Measurements from ENCODE around the gene CLEC11A. TPM values are rescaled to one million over a fixed set of nuclear protein-coding genes. Genes with fewer than 3 reads are reported as not detected.
A peak's percentile ranks its signal among the peaks of the same experiment; 100 is the strongest.

Gene CLEC11A
- total RNA-seq, 6 donors from 2014 or later: 3.9 to 19.6 (median 15.9) TPM

DNA sequence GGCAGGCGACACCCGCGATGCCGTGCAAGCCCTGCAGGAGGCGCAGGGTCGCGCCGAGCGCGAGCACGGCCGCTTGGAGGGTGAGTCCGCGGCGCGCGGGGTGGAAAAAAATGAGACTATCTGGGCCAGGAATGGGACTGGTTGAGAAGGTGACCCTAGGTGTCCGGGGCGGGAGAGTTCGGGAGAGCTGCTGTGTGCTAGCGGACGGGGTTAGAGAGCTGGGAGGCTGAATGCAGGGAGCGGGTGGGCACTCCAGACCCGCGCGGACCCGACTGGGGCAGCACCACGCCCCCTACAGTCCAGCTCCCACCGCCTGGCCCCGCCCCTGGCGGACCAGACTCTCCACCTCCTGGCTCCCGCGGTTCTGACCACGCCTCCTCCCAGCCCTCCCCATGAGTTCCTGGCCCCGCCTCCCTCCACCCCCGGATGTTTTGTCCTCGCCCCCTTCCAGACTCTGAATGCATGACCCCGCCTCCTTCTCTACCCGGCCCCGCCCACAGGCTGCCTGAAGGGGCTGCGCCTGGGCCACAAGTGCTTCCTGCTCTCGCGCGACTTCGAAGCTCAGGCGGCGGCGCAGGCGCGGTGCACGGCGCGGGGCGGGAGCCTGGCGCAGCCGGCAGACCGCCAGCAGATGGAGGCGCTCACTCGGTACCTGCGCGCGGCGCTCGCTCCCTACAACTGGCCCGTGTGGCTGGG is 1.5 kb downstream of the CLEC11A start:
- WGBS, 2 donors: 3 to 4% methylated on average over 23 to 28 of the region's 65 CpGs
- H3K36me3 ChIP-seq: no peaks in the 10 kb centered on the region
- no peaks in the 10 kb centered on the region for H3K9me3 ChIP-seq
- DNase-seq (peak; percentile 98), ATAC-seq (ENCODE audit: low FRiP score in 2 of 2) (peak; percentile 96 to 97)
- TF ChIP-seq, protein P1, sequence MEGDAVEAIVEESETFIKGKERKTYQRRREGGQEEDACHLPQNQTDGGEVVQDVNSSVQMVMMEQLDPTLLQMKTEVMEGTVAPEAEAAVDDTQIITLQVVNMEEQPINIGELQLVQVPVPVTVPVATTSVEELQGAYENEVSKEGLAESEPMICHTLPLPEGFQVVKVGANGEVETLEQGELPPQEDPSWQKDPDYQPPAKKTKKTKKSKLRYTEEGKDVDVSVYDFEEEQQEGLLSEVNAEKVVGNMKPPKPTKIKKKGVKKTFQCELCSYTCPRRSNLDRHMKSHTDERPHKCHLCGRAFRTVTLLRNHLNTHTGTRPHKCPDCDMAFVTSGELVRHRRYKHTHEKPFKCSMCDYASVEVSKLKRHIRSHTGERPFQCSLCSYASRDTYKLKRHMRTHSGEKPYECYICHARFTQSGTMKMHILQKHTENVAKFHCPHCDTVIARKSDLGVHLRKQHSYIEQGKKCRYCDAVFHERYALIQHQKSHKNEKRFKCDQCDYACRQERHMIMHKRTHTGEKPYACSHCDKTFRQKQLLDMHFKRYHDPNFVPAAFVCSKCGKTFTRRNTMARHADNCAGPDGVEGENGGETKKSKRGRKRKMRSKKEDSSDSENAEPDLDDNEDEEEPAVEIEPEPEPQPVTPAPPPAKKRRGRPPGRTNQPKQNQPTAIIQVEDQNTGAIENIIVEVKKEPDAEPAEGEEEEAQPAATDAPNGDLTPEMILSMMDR (IDR thresholded peaks at IDR 0.05): peak; percentile 58 to 90 (median 80)
- TF ChIP-seq POLR2AphosphoS5 (IDR thresholded peaks at IDR 0.05) (peak; percentile 56 to 62), EP300 (IDR thresholded peaks at IDR 0.05) (peak in 1 of 4 donors; percentile 7), POLR2A (IDR thresholded peaks at IDR 0.05) (peak in 2 of 4 donors; percentile 41 to 86)
- peaks cover 12 to 28% (median 24%) of the 10 kb centered on the region in 4 donors for H3K4me1 ChIP-seq
- H3K4me3 ChIP-seq: peak overlapping the region; percentile 52 to 83 (median 61)
- peak overlapping the region; percentile 48 to 69 (median 48) for H3K27ac ChIP-seq
- peaks cover 0 to 16% (median 4%) of the 10 kb centered on the region in 4 donors for H3K27me3 ChIP-seq

DNA sequence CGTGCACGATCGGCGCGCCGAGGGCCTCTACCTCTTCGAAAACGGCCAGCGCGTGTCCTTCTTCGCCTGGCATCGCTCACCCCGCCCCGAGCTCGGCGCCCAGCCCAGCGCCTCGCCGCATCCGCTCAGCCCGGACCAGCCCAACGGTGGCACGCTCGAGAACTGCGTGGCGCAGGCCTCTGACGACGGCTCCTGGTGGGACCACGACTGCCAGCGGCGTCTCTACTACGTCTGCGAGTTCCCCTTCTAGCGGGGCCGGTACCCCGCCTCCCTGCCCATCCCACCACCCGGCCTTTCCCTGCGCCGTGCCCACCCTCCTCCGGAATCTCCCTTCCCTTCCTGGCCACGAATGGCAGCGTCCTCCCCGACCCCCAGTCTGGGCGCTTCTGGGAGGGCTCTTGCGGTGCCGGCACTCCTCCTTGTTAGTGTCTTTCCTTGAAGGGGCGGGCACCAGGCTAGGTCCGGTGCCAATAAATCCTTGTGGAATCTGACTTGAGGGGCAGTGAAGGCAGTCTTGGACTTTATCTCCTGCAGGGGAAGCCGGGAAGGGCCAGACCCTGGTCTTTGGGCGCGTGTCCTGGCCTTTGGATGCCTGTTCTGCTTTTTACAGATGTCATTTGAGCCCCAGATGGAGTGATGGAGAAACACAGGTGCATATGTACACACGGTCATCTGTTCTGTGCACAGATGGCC is 2.2 kb downstream of the CLEC11A start:
- H3K27me3 ChIP-seq: peaks cover 0 to 11% (median 4%) of the 10 kb centered on the region in 4 donors
- no peaks in the 10 kb centered on the region for H3K36me3 ChIP-seq
- H3K4me3 ChIP-seq: peak overlapping the region; percentile 52 to 83 (median 61)
- DNase-seq: no peak
- peak; percentile 1 to 59 for ATAC-seq (ENCODE audit: low FRiP score in 2 of 2)
- H3K4me1 ChIP-seq: peaks cover 12 to 28% (median 24%) of the 10 kb centered on the region in 4 donors
- WGBS, 2 donors: 9% methylated on average over 10 to 40 of the region's 52 CpGs
- no peaks in the 10 kb centered on the region for H3K9me3 ChIP-seq
- no peak for TF ChIP-seq POLR2AphosphoS5 (IDR thresholded peaks at IDR 0.05)
- no peak for TF ChIP-seq EP300 (IDR thresholded peaks at IDR 0.05)
- TF ChIP-seq POLR2A (IDR thresholded peaks at IDR 0.05): no peak
- TF ChIP-seq, protein P1 (IDR thresholded peaks at IDR 0.05): no peak
- H3K27ac ChIP-seq: peak overlapping the region; percentile 48 to 69 (median 48)

DNA sequence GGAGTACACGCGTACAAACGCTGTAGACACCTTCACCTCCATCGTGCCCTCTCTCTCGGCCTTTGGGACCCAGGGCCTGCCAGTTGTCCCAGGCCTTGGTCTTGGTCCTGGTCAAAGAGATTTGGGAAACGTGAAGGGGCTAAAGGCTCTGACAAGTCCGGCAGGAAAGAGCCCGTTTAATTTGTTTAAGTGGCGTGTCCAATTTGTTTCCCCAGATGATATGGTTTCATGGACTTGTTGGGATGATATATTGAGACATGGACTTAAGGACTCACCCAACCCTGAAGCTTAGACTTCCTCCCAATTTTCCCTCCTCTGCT is 2.7 kb downstream of the CLEC11A start:
- H3K27ac ChIP-seq: no peak overlapping the region
- H3K9me3 ChIP-seq: no peaks in the 10 kb centered on the region
- ATAC-seq (ENCODE audit: low FRiP score in 2 of 2) (no peak), DNase-seq (no peak)
- peaks cover 0 to 11% (median 4%) of the 10 kb centered on the region in 4 donors for H3K27me3 ChIP-seq
- no peaks in the 10 kb centered on the region for H3K36me3 ChIP-seq
- H3K4me3 ChIP-seq: peak overlapping the region in 3 of 4 donors; percentile 57 to 83 (median 65)
- peaks cover 12 to 28% (median 24%) of the 10 kb centered on the region in 4 donors for H3K4me1 ChIP-seq
- WGBS, 2 donors: 78 to 80% methylated on average over 9 of the region's 9 CpGs
- TF ChIP-seq EP300 (IDR thresholded peaks at IDR 0.05): no peak
- no peak for TF ChIP-seq POLR2A (IDR thresholded peaks at IDR 0.05)
- no peak for TF ChIP-seq POLR2AphosphoS5 (IDR thresholded peaks at IDR 0.05)
- TF ChIP-seq, protein P1 (IDR thresholded peaks at IDR 0.05): no peak

DNA sequence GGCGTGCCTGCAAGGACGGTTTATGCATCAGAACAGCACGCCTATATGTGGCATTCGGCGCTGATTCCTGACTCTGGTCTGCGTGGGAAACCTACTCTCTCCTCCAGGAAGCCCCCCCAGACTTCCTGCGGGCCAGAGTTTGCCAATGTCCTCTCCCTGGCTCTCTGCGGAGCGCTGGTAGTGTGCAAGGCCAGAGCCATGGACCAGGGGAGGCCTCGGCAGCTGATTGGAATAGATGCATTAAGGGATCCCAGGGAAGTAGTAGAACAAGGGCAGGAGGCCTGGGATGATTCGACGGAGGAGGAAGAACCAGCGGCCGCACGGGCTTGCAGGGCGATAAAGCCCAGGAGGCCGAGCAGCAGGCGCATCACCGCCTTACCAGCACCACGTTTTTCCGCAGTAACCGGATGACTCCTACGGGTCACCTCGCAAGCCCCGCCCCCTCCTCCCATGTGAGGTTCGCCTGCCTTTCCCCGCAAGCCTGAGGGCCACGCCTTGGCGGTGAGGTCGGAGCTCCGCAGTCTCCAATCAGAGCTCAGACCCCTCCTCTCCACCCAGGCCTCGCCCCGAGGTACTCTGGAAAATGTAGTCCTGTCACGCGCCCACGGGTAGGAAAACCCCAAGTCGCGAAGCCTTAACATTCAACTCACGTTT is 5.0 kb downstream of the CLEC11A start:
- Histone ChIP-seq H3K27me3 (peaks cover 0 to 11% (median 2%) of the 10 kb centered on the region in 4 donors), H3K9me3 (no peaks in the 10 kb centered on the region), H3K36me3 (no peaks in the 10 kb centered on the region), H3K27ac (no peak overlapping the region), H3K4me1 (peaks cover 12 to 28% (median 24%) of the 10 kb centered on the region in 4 donors), H3K4me3 (no peak overlapping the region)
- WGBS, 2 donors: 8 to 25% methylated on average over 24 to 38 of the region's 39 CpGs
- DNase-seq (peak; percentile 61 to 83), ATAC-seq (ENCODE audit: low FRiP score in 2 of 2) (peak in 1 of 2 donors; percentile 16)
- no peak for TF ChIP-seq POLR2A (IDR thresholded peaks at IDR 0.05)
- TF ChIP-seq, protein P1 (IDR thresholded peaks at IDR 0.05): no peak
- TF ChIP-seq EP300 (IDR thresholded peaks at IDR 0.05): no peak
- TF ChIP-seq POLR2AphosphoS5 (IDR thresholded peaks at IDR 0.05): no peak

All from upper lobe of left lung (tissue), 6 donors.